Stomach (tissue), 9 donors: ENCODE results near the gene TIPARP. TPM values are rescaled to one million over a fixed set of nuclear protein-coding genes. Genes with fewer than 3 reads are reported as not detected.
A peak's percentile ranks its signal among the peaks of the same experiment; 100 is the strongest.

Experiments
- DNase-seq, 2 donors: peaks; one replicate each; pipeline versions ENCODE4 v3.0.0 to v3.0.0-alpha.2; 2013 to 2019
- H3K27ac ChIP-seq, 5 donors: fragments of 200-600 bp in 4 of 5; sonication (generic) in 4 of 5; one replicate each; pipeline ENCODE4 v1.5.1; 2013 to 2019; ENCODE audit warnings: mild to moderate bottlenecking in 1 of 5, moderate library complexity in 1 of 5
- H3K27me3 ChIP-seq, 3 donors: fragments of 200-600 bp; sonication (generic); one replicate each; pipeline ENCODE4 v1.5.1; 2017 to 2019; ENCODE audit warnings: mixed run types in 1 of 3
- H3K36me3 ChIP-seq, 4 donors: fragments of 200-600 bp; sonication (generic); 1 replicate in 3 of 4; 2 replicates in 1 of 4; pipeline ENCODE4 v1.5.1; 2016 to 2019
- H3K4me1 ChIP-seq, 4 donors: fragments of 200-600 bp; sonication (generic); one replicate each; pipeline ENCODE4 v1.5.1; 2016 to 2019
- H3K4me3 ChIP-seq, 4 donors: fragments of 200-600 bp; sonication (generic) in 3 of 4; one replicate each; pipeline ENCODE4 v1.5.1; 2016 to 2019; ENCODE audit warnings: mild to moderate bottlenecking in 1 of 4
- H3K9me3 ChIP-seq, 4 donors: fragments of 200-600 bp; sonication (generic); one replicate each; pipeline ENCODE4 v1.5.1; 2016 to 2019
- EP300 ChIP-seq: sonication (generic); formaldehyde crosslinking; IDR thresholded peaks from one replicate; pipeline ENCODE4 v1.6.1; 2017; ENCODE audit warnings: antibody characterized with exemption
- POLR2A ChIP-seq, 4 donors: fragments of 450-650 bp; IDR thresholded peaks; one replicate each; pipeline ENCODE4 v1.6.1; 2016; ENCODE audit warnings: antibody characterized with exemption in 4 of 4, control low read depth in 2 of 4, mild to moderate bottlenecking in 1 of 4, moderate library complexity in 1 of 4
- POLR2AphosphoS5 ChIP-seq, 3 donors: sonication (generic); formaldehyde crosslinking; IDR thresholded peaks; one replicate each; pipeline ENCODE4 v1.6.1; 2016; ENCODE audit warnings: antibody characterized with exemption in 3 of 3
- WGBS, 5 donors: extraction: QIAGEN DNeasy Blood & Tissue Kit in 3 of 5; methylation state at CpG; one replicate each; pipeline versions ENCODE4 v1.1.5 to v1.1.7; 2013 to 2018; 5-methylcytosine and 5-hydroxymethylcytosine counted together
- intact Hi-C: fragments of 100-400 bp; cut with DNase I; formaldehyde crosslinking; loops from one replicate; pipeline ENCODE4 v1.15.1; 2023; ENCODE audit warnings: low total_unique reads
- polyA plus RNA-seq, 3 donors: library from polyadenylated mRNA; stranded (reverse); fragments of 200-250 nt; gene quantifications; one replicate each; pipeline ENCODE4 v1.2.3, GENCODE V29; 2013
- total RNA-seq, 5 donors: library from RNA; depleted of rRNA; stranded (reverse); fragments of >200 nt; gene quantifications; one replicate each; pipeline versions ENCODE4 v1.1.0 to v1.2.3, GENCODE V29; 2014 to 2016
- TF ChIP-seq, protein P1 (sequence below), 7 experiments: fragments of 450-650 bp in 4 of 7; fragments of 200-600 bp in 3 of 7; sonication (generic) in 3 of 7; IDR thresholded peaks; one replicate each; pipeline ENCODE4 v1.5.1; 2016 to 2019; ENCODE audit warnings: antibody characterized with exemption in 7 of 7, control low read depth in 2 of 7, mild to moderate bottlenecking in 1 of 7
- donor health status: healthy with polysubstance abuse.
- donor health status: Bipolar disorder and iron deficiency.
- donor health status: healthy.

The TIPARP gene
- total and polyA plus RNA-seq, 8 donors: 7.2 to 73.4 (median 22.5) TPM

DNA sequence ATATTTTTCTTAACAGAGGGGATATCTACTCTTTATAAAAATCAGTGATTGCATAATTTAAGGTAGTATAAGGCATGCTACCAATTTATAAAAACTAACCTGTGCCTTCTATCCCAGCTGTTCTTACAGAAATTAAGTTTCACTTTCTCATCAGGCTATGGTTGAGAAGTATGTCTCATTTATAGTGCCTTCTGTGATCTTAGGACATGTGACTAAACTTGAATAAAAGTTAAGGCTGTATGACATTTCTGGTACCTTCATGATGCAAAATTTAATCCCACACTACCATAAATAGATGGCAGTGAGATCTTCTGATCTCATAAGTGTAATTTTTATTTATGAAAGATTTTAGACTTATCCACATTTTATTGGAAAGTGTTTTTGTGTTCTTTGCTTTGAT, 12.6 kb downstream of the TIPARP start:
- H3K27me3 ChIP-seq: no peaks in the 10 kb centered on the region
- no peak for DNase-seq
- H3K36me3 ChIP-seq: peaks cover 0 to under 1% (median 0%) of the 10 kb centered on the region in 4 donors
- peaks cover 47 to 98% (median 79%) of the 10 kb centered on the region in 4 donors for H3K4me1 ChIP-seq
- H3K4me3 ChIP-seq: no peak overlapping the region
- H3K9me3 ChIP-seq: no peaks in the 10 kb centered on the region
- no peak overlapping the region for H3K27ac ChIP-seq
- intact Hi-C loops: no loop called here
- TF ChIP-seq EP300 (no peak), POLR2A (IDR thresholded peaks at IDR 0.05) (no peak), POLR2AphosphoS5 (IDR thresholded peaks at IDR 0.05) (no peak)
- TF ChIP-seq, protein P1, sequence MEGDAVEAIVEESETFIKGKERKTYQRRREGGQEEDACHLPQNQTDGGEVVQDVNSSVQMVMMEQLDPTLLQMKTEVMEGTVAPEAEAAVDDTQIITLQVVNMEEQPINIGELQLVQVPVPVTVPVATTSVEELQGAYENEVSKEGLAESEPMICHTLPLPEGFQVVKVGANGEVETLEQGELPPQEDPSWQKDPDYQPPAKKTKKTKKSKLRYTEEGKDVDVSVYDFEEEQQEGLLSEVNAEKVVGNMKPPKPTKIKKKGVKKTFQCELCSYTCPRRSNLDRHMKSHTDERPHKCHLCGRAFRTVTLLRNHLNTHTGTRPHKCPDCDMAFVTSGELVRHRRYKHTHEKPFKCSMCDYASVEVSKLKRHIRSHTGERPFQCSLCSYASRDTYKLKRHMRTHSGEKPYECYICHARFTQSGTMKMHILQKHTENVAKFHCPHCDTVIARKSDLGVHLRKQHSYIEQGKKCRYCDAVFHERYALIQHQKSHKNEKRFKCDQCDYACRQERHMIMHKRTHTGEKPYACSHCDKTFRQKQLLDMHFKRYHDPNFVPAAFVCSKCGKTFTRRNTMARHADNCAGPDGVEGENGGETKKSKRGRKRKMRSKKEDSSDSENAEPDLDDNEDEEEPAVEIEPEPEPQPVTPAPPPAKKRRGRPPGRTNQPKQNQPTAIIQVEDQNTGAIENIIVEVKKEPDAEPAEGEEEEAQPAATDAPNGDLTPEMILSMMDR (IDR thresholded peaks at IDR 0.05): no peak

DNA sequence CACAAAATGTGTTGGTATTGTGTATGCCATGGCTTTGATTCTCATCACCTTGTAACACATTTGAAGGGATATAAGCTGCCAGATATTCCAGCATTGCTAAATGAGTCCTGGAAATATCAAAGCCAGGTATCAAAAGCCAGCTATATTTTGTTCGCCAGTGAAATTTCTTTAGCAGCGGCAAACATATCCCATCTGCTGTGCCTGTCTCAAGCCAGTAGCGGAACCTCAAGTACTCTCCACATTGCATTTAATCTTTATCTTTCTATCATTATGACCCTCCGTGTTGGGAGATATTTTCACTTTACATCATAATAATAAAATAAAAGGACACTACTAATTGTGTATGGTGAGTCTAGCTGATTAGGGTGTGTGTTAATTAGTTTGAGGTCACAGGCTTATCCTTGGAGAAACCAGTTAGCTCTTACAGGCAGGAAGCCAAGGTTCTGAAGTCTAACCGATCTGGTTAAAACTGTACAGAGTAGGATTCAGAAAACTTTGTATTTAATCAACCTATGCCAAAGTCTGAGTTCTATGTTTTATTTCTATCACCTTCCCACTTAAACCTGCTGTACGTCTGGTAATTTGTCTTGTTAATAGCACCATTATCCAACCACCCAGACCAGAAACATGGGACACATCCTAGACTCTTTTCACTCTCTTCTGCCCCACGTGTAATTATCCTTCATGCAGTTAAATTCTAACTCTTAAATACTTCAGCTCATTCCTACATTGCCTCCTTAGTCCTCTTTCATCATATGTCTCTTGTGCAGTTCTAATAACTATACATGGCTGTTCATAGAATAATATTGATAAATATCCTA, 14.5 kb downstream of the TIPARP start:
- no peak for TF ChIP-seq POLR2A (IDR thresholded peaks at IDR 0.05)
- no peak for TF ChIP-seq POLR2AphosphoS5 (IDR thresholded peaks at IDR 0.05)
- TF ChIP-seq, protein P1 (IDR thresholded peaks at IDR 0.05): no peak
- no peak for TF ChIP-seq EP300
- Histone ChIP-seq H3K4me1 (peaks cover 42 to 95% (median 80%) of the 10 kb centered on the region in 4 donors), H3K9me3 (no peaks in the 10 kb centered on the region), H3K27ac (peak overlapping the region in 2 of 5 donors; percentile 1 to 17), H3K4me3 (no peak overlapping the region), H3K27me3 (no peaks in the 10 kb centered on the region), H3K36me3 (peaks cover 0 to 4% (median 1%) of the 10 kb centered on the region in 4 donors)
- WGBS, 5 donors: 58 to 68% (median 63%) methylated on average over 7 of the region's 7 CpGs
- DNase-seq: peak in 1 of 2 donors; percentile 43
- intact Hi-C loops: no loop called here

DNA sequence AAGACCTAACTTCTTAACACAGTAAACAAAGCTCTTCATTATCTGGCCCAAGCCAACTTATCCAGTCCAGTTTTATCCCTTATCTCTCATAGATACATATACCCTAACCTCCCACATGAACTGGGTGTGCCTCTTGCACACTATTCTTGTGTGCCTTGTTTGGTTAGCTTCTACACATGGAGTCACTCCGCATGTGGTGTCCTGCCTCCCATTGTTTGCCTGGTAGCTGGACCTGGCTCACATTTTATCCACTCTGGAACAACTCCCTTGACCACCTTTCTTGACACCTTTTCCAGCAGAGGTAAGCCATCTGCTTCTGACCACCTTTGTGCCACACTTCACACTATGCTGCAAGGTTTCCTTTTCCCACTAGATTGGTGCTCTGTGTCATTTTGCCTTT, 15.2 kb downstream of the TIPARP start:
- peaks cover 39 to 87% (median 76%) of the 10 kb centered on the region in 4 donors for H3K4me1 ChIP-seq
- intact Hi-C loops: no loop called here
- H3K27ac ChIP-seq: peak overlapping the region in 3 of 5 donors; percentile 1 to 28 (median 20)
- H3K4me3 ChIP-seq: no peak overlapping the region
- DNase-seq: no peak
- H3K36me3 ChIP-seq: peaks cover 0 to 11% (median 8%) of the 10 kb centered on the region in 4 donors
- TF ChIP-seq EP300 (no peak), POLR2AphosphoS5 (IDR thresholded peaks at IDR 0.05) (peak in 2 of 3 donors; percentile 52 to 59), POLR2A (IDR thresholded peaks at IDR 0.05) (no peak)
- TF ChIP-seq, protein P1 (IDR thresholded peaks at IDR 0.05): no peak
- no peaks in the 10 kb centered on the region for H3K9me3 ChIP-seq
- 0 to 40% (median 0%) methylated on average over 1 of the region's 1 CpG for WGBS, 5 donors
- H3K27me3 ChIP-seq: no peaks in the 10 kb centered on the region

DNA sequence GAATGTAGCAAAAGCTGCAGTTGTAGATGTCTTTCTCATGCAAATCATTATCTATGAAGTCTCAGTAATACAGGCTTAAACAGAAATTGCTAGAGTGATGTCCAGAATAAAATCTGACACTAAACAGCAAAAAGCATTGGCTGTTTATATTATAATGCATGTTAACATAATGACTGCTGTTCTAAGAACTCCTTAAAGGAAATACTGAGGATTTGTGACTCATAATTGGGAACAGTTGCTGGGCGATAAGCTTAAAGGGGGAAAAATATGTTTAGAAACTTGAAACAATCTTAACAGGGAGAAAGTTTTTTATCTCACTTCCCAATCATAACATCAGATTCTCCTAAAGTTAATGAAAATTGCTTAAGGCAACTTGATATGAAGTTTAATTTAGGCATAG, 17.5 kb downstream of the TIPARP start:
- DNase-seq: peak in 1 of 2 donors; percentile 59
- no peaks in the 10 kb centered on the region for H3K27me3 ChIP-seq
- peaks cover 9 to 34% (median 31%) of the 10 kb centered on the region in 4 donors for H3K36me3 ChIP-seq
- intact Hi-C loops: no loop called here
- H3K4me3 ChIP-seq: peak overlapping the region in 1 of 4 donors; percentile 4
- WGBS, 5 donors: 25 to 58% (median 38%) methylated on average over 1 of the region's 1 CpG
- TF ChIP-seq, protein P1 (IDR thresholded peaks at IDR 0.05): no peak
- TF ChIP-seq POLR2A (IDR thresholded peaks at IDR 0.05): no peak
- no peak for TF ChIP-seq EP300
- no peak for TF ChIP-seq POLR2AphosphoS5 (IDR thresholded peaks at IDR 0.05)
- H3K4me1 ChIP-seq: peaks cover 23 to 64% (median 53%) of the 10 kb centered on the region in 4 donors
- H3K27ac ChIP-seq: peak overlapping the region in 3 of 5 donors; percentile 35 to 68 (median 49)
- H3K9me3 ChIP-seq: no peaks in the 10 kb centered on the region
